Activated CD4-positive, alpha-beta T cell treated with anti-CD3 and anti-CD28 coated beads, Interleukin-2, Interleukin-6, amounts not matched to agents 100 ng/mL and 50 ng/mL, durations not matched to agents 16 hours and 8 hours (primary cell): ENCODE measurements around the gene KRIT1.
"Not testable (repeated sequence)": the region's sequence is repeated elsewhere in the genome, so short reads cannot be mapped to it uniquely, and the experiment has no call there.

Experiments used
- DNase-seq: peaks from one replicate; pipeline ENCODE4 v3.0.0-alpha.2; 2020

Gene KRIT1

DNA sequence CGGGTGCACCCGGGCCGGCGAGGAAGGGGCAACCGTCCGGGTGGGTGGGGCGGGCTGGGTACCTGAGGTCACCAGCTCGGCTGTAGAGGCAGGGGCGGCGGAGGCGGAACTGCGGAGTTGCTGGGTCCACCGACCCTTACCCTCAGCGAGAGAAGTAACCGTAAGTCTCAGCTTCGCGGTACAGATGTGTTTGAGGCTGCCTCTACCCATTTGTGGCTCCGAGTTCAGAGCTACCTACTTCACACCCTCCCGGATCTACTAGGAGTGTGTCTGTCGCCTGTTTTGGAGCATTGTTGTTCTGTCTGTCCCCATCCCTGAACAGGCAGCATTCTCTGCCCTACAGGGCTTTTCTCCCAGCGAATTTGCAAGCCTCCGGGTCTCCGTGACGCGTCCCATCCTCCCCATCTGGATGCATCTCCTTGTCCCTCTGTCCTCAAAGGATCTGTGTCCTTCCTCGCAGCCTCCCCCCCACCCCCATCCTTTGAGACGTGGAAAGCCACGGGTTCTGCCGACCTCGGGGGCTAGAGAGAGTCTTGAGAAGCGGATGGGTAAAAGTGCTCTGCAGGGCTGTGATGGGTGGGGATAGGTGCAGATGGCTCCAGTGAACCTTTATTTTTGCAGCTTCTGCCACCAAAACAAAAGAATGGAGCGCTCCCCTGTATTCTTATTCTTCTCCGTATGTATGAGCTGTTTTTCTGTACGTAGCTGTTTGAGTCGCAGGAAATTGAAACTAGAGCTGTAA is 817 bp upstream of the KRIT1 start:
- peak; percentile 45 for DNase-seq

GRCh38 chr7:92244808-92245486 is 767 bp downstream of the KRIT1 start:
- no peak for DNase-seq

DNA sequence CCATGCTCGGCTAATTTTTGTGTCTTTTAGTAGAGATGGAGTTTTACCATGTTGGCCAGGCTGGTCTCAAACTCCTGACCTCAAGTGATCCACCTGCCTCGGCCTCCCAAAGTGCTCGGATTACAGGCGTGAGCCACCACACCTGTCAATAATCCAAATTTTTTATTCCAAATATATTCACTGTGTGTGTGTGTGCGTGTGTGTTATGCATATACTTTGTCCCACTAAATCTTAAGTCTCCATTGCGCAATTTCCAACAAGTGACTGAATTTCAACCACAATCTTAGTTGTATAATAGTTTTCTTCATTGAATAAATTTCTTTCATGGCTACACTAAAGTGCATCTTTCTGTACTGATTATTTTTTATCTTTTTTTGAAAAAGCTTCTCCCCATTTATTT is 2.7 kb downstream of the KRIT1 start:
- DNase-seq: no peak

- no peak for DNase-seq
Measured at GRCh38 chr7:92230547-92230946, 15.2 kb downstream of the KRIT1 start.

- no peak for DNase-seq
Measured at GRCh38 chr7:92228742-92229141, 17.0 kb downstream of the KRIT1 start.

- DNase-seq: no peak
Measured at GRCh38 chr7:92228100-92228499, 17.6 kb downstream of the KRIT1 start.

- DNase-seq: no peak
Measured at GRCh38 chr7:92226981-92227380, 18.7 kb downstream of the KRIT1 start.

DNA sequence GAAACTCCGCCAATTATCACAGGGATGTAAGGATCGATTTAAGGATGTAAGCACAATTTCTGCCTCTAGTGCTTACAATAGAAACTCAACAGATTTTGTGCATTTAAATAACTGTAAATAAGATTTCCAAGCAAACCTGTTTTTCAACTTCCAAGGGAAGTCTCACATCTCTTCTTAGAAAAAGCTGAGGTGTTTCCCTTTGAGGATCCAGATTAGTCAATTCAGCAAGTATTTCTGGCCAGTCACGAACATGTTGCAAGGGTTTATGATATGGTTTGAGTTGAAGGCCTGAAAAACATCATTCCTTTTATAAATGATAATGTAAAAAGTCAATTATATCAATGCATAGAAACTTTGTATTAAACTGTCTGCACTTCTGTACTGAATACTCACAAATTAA is 23.9 kb downstream of the KRIT1 start:
- DNase-seq: no peak

GRCh38 chr7:92206672-92207071 is 39.0 kb downstream of the KRIT1 start:
- DNase-seq: no peak

DNA sequence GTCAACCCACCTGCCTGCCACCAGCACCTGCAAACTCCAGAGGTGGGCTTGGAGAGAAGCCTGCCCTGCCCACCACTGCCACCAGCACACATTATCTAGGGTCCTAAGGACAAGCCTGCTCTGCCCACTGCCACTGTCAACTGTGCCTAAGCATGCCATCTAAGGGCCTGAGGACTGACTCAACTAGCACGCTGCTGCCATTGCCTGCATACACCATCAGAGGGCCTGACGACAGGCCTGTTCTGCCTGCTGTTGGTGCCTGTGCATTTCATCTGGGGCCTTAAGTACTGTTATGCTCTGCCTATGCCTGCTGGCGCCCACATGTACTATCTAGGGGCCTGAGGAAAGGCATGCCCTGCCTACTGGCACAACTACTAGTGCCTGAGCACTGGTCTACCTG is 39.7 kb downstream of the KRIT1 start:
- no peak for DNase-seq

DNA sequence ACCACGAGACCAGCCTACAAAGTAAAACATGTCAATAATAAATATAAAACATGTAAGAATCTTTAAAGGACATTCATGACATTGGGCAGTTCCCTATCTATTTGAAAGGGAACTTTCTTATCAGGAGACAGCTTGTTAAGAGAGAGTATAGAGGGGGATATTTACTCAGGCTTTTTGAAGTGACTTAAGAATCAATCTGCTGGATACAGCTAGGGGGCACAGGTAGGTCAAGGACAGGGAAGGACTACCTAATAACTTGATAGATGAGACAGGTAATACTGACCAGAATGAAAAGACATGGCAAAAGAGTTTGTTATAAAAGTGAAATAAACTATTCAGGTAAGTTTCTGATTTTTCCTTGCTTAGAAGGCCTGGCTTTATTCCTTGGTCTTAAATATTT is 44.9 kb downstream of the KRIT1 start:
- no peak for DNase-seq

GRCh38 chr7:92192326-92192725 is 53.4 kb downstream of the KRIT1 start:
- no peak for DNase-seq

- not testable (repeated sequence) for DNase-seq
Measured at GRCh38 chr7:92189246-92189645, 56.5 kb downstream of the KRIT1 start.

DNA sequence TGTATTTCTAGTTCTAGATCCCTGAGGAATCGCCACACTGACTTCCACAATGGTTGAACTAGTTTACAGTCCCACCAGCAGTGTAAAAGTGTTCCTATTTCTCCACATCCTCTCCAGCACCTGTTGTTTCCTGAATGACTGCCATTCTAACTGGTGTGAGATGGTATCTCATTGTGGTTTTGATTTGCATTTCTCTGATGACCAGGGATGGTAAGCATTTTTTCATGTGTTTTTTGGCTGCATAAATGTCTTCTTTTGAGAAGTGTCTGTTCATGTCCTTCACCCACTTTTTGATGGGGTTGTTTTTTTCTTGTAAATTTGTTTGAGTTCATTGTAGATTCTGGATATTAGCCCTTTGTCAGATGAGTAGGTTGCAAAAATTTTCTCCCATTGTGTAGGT is 61.4 kb downstream of the KRIT1 start:
- not testable (repeated sequence) for DNase-seq

GRCh38 chr7:92178928-92179924 is 66.5 kb downstream of the KRIT1 start, which contains the start of gene LRRD1:
TSS of gene LRRD1 (minus strand) at chr7:92179142. CDS start at chr7:92165202, 13,940 bp downstream.
- peak; percentile 92 for DNase-seq

- DNase-seq: no peak
Measured at GRCh38 chr7:92177362-92177761, 68.4 kb downstream of the KRIT1 start.

GRCh38 chr7:92169529-92169928 is 76.2 kb downstream of the KRIT1 start:
- DNase-seq: not testable (repeated sequence)

DNA sequence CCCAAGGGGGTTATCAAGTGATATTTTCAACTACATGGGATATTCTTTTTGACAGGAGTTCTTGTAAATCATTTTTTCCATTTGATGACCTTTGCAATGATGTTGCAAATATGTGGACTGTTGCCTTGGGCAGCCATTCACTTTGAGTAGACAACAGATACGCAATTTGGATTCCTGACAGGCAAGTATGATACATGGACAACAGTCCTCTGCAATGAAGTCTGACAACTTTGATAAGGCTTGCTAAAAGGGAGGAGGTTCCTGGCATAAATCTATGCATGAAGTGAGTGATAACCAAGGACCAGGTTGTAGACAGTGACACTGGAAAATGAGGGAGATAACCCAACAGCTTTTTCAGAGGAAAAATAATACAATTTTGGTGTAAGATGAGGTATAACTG is 84.4 kb downstream of the KRIT1 start:
- DNase-seq: no peak

DNA sequence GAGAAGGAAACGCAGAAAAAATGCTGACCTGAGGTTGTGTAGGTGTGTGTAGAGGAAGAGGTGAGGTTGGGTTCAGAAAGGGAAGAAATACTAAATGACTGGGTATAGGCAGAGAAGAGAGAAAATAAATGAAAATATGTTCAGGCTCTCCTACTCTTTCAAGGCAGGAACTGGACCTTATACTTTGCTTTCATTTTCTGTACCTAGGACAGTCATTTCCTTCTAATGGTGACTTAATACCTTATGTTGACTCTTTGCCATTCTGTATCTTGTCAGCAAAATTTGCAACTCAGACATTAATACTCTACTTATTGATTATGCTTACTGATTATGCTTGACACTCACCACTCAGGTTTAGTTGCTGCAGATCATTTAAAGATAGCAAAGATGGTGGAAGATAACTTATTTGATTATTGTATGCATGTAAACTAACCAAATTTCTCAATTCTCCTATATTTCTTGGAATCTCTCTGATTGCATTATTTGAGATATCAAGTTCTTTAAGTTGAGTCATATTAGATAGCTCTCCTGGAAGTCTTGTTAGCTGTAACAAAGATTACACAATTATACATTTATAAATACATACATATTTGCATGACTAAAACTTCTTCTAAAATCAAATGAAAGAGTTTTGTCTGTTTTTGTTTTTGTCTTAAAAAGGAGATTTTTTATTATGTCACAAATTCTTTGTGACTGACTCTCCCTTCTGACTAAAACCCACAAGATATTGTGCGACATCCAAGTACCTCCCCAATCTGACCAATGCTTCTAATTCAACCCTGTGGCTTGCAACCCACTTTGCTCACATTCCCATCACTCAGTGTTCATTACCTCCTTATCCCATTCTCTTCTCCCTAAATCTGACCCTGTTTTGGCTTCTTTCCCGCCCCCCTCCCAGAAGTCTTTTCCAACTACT is 86.8 kb downstream of the KRIT1 start:
- DNase-seq: no peak

- no peak for DNase-seq
Measured at GRCh38 chr7:92156990-92157389, 88.7 kb downstream of the KRIT1 start.

DNA sequence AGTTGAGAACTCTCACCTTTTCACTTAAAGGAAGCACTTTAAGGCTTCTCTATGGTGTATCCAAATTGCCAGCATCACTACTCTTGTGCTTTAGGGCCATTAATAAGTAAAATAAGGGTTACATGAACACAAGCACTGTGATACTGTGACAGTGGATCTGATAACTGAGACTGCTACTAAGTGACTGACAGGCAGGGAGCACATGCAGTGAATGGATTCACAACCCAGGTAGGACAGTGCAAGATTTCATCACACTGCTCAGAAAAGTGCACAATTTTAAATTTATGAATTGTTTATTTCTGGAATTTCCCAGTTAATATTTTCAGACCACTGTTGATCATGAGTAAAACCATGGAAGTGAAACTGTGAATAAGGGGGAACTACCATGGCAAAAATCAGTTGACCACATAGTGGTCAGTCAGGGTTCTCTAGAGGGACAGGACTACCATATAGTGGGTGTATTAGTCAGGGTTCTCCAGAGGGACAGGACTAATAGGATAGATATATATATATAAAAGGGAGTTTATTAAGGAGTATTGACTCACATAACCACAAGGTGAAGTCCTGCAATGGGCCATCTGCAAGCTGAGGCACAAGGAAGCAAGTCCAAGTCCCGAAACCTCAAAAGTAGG is 90.5 kb downstream of the KRIT1 start:
- no peak for DNase-seq
